Endodermal cell (in vitro differentiated cells): ENCODE measurements around the gene CATSPER3. TPM values are rescaled to one million over a fixed set of nuclear protein-coding genes. Genes with fewer than 3 reads are reported as not detected.
A peak's percentile ranks its signal among the peaks of the same experiment; 100 is the strongest.

Experiments
- DNase-seq: peaks from one replicate; pipeline ENCODE4 v3.0.0-alpha.2; 2017
- H3K27ac ChIP-seq: 2 replicates; pipeline ENCODE4 v1.5.1; 2013; ENCODE audit warnings: mild to moderate bottlenecking, low read depth, low read length, moderate library complexity
- H3K27me3 ChIP-seq: 2 replicates; pipeline ENCODE4 v1.6.1; 2013; ENCODE audit warnings: mild to moderate bottlenecking, low read length, moderate library complexity; ENCODE audit not compliant: insufficient read depth, control insufficient read depth, poor library complexity, severe bottlenecking
- H3K36me3 ChIP-seq: 2 replicates; pipeline ENCODE4 v1.7.0; 2013; ENCODE audit warnings: mild to moderate bottlenecking, low read length, moderate library complexity; ENCODE audit not compliant: control insufficient read depth, insufficient read depth
- H3K4me1 ChIP-seq: one replicate; pipeline ENCODE4 v1.7.0; 2013; ENCODE audit warnings: low read length; ENCODE audit not compliant: control insufficient read depth, insufficient read depth
- H3K4me3 ChIP-seq: 2 replicates; pipeline ENCODE4 v1.5.1; 2013; ENCODE audit warnings: mild to moderate bottlenecking, low read length, moderate library complexity
- H3K9ac ChIP-seq: 2 replicates; pipeline ENCODE4 v1.6.1; 2013; ENCODE audit warnings: mild to moderate bottlenecking, low read length, moderate library complexity; ENCODE audit not compliant: poor library complexity, severe bottlenecking; ENCODE audit errors: extremely low read depth
- H3K9me3 ChIP-seq: 2 replicates; pipeline ENCODE4 v1.6.1; 2013; ENCODE audit warnings: mild to moderate bottlenecking, low read length, moderate library complexity; ENCODE audit not compliant: control insufficient read depth
- H3K27ac Mint-ChIP-seq: 2 replicates; pipeline ENCODE4 v1.8.0; 2020; ENCODE audit warnings: mixed read lengths
- H3K27me3 Mint-ChIP-seq: 2 replicates; pipeline ENCODE4 v1.8.0; 2021; ENCODE audit warnings: mild to moderate bottlenecking, mixed read lengths; ENCODE audit not compliant: insufficient read depth
- H3K36me3 Mint-ChIP-seq: 2 replicates; pipeline ENCODE4 v1.8.0; 2020; ENCODE audit warnings: low read depth, mixed read lengths
- H3K4me1 Mint-ChIP-seq: 2 replicates; pipeline ENCODE4 v1.8.0; 2020; ENCODE audit warnings: mixed read lengths
- H3K4me3 Mint-ChIP-seq: 2 replicates; pipeline ENCODE4 v1.8.0; 2020; ENCODE audit warnings: mild to moderate bottlenecking, moderate library complexity, mixed read lengths
- H3K9me3 Mint-ChIP-seq: 2 replicates; pipeline ENCODE4 v1.8.0; 2020; ENCODE audit warnings: mild to moderate bottlenecking, mixed read lengths
- WGBS, 2 experiments: methylation state at CpG; one replicate each; pipeline versions ENCODE4 v1.1.5 to v1.1.7; 2013; ENCODE audit warnings: missing lambda C conversion rate in 2 of 2, mixed read lengths in 1 of 2; ENCODE audit not compliant: insufficient coverage in 1 of 2, insufficient read length in 1 of 2; 5-methylcytosine and 5-hydroxymethylcytosine counted together
- total RNA-seq, 2 donors: library from RNA; stranded (reverse); fragmentation: NEBNext Ultra II Directional in 1 of 2; extraction: Animal tissue kit (Norgen Biotek cat#: 25700) in 1 of 2; gene quantifications; 2 replicates in 1 of 2; 3 replicates in 1 of 2; pipeline ENCODE4 v1.2.1, GENCODE V29; 2021
- TF ChIP-seq, protein P1 (sequence below): fragments of 200-600 bp; sonication (generic); conservative IDR thresholded peaks from 2 replicates; pipeline ENCODE4 v1.5.0; 2021; ENCODE audit warnings: antibody characterized with exemption, mild to moderate bottlenecking

The CATSPER3 gene
- total RNA-seq, 2 donors from 2014 or later, result 0.64 to 0.68 TPM

- Mint-ChIP-seq H3K4me3 (no peak overlapping the region), H3K9me3 (no peaks in the 10 kb centered on the region), H3K27me3 (peaks cover 96% of the 10 kb centered on the region), H3K4me1 (peaks cover 18% of the 10 kb centered on the region), H3K27ac (no peak overlapping the region), H3K36me3 (no peaks in the 10 kb centered on the region)
- no peak overlapping the region for H3K9ac ChIP-seq
- 73 to 86% methylated on average over 9 to 14 of the region's 15 CpGs for WGBS, 2 experiments
- no peak overlapping the region for H3K4me3 ChIP-seq
- peaks cover 80% of the 10 kb centered on the region for H3K27me3 ChIP-seq
- H3K9me3 ChIP-seq, result no peaks in the 10 kb centered on the region
- no peak for DNase-seq
- TF ChIP-seq, protein P1, sequence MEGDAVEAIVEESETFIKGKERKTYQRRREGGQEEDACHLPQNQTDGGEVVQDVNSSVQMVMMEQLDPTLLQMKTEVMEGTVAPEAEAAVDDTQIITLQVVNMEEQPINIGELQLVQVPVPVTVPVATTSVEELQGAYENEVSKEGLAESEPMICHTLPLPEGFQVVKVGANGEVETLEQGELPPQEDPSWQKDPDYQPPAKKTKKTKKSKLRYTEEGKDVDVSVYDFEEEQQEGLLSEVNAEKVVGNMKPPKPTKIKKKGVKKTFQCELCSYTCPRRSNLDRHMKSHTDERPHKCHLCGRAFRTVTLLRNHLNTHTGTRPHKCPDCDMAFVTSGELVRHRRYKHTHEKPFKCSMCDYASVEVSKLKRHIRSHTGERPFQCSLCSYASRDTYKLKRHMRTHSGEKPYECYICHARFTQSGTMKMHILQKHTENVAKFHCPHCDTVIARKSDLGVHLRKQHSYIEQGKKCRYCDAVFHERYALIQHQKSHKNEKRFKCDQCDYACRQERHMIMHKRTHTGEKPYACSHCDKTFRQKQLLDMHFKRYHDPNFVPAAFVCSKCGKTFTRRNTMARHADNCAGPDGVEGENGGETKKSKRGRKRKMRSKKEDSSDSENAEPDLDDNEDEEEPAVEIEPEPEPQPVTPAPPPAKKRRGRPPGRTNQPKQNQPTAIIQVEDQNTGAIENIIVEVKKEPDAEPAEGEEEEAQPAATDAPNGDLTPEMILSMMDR, result no peak
- H3K36me3 ChIP-seq, result peaks cover 3% of the 10 kb centered on the region
- H3K27ac ChIP-seq, result no peak overlapping the region
- no peaks in the 10 kb centered on the region for H3K4me1 ChIP-seq
Measured at GRCh38 chr5:135025730-135026644, 58.3 kb downstream of the CATSPER3 start.

- Histone ChIP-seq H3K27ac (no peak overlapping the region), H3K9ac (no peak overlapping the region), H3K4me1 (no peaks in the 10 kb centered on the region), H3K27me3 (peaks cover 80% of the 10 kb centered on the region), H3K36me3 (peaks cover 3% of the 10 kb centered on the region), H3K9me3 (no peaks in the 10 kb centered on the region), H3K4me3 (no peak overlapping the region)
- Mint-ChIP-seq H3K36me3 (no peaks in the 10 kb centered on the region), H3K4me1 (peaks cover 21% of the 10 kb centered on the region), H3K27ac (no peak overlapping the region), H3K4me3 (no peak overlapping the region), H3K9me3 (no peaks in the 10 kb centered on the region), H3K27me3 (peaks cover 97% of the 10 kb centered on the region)
- TF ChIP-seq, protein P1, result no peak
- WGBS, 2 experiments, result 55 to 57% methylated on average over 4 to 12 of the region's 12 CpGs
- DNase-seq, result no peak
Measured at GRCh38 chr5:135026645-135027265, 59.0 kb downstream of the CATSPER3 start.

DNA sequence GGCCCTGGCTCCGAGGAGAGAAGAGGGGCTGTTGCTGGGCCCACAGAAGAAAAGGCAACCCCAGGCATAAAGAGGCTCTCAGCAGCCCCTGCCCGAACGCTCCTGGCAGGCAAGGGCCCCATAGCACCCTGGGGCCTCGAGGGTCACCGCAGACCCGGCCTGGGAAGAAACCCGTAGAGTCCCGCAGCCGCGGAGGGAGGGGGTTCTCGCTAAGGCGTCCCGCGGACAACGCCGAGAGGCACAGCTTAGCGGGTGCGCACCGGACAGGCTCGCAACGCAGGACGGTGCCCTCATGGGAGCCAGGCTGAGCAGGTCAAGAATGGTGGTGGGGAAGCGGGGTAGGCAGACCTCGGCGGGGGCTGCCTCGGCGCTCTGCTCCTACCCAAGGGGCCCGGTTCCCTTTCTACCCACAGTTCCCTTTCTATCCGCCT lies 59.6 kb downstream of the CATSPER3 start:
- Mint-ChIP-seq H3K9me3 (no peaks in the 10 kb centered on the region), H3K36me3 (no peaks in the 10 kb centered on the region), H3K27ac (no peak overlapping the region), H3K4me1 (peaks cover 25% of the 10 kb centered on the region), H3K4me3 (peak overlapping the region; percentile 28), H3K27me3 (peaks cover 97% of the 10 kb centered on the region)
- Histone ChIP-seq H3K4me3 (no peak overlapping the region), H3K27ac (no peak overlapping the region), H3K4me1 (no peaks in the 10 kb centered on the region), H3K27me3 (peaks cover 81% of the 10 kb centered on the region), H3K36me3 (peaks cover 3% of the 10 kb centered on the region), H3K9ac (no peak overlapping the region), H3K9me3 (no peaks in the 10 kb centered on the region)
- TF ChIP-seq, protein P1, result no peak
- DNase-seq, result peak; percentile 70
- WGBS, 2 experiments, result 26 to 29% methylated on average over 8 to 29 of the region's 29 CpGs
